GM12873 (cell line): ENCODE measurements around the gene TAF11.

Experiments
- CTCF ChIP-seq: IDR thresholded peaks from 2 replicates; pipeline ENCODE4 v1.5.1; 2012; ENCODE audit warnings: low read depth, mild to moderate bottlenecking, moderate library complexity, low read length, control low read depth; ENCODE audit not compliant: insufficient read depth; ENCODE audit errors: missing control alignments

The TAF11 gene

GRCh38 chr6:34900321-34901031, 12.6 kb upstream of the TAF11 start:
- TF ChIP-seq CTCF: no peak

- no peak for TF ChIP-seq CTCF
These were observed 9.9 kb upstream of the TAF11 start for GRCh38 chr6:34897716-34898115.

GRCh38 chr6:34897130-34897529, 9.3 kb upstream of the TAF11 start:
- no peak for TF ChIP-seq CTCF

- no peak for TF ChIP-seq CTCF
These were observed 6.9 kb upstream of the TAF11 start for GRCh38 chr6:34894693-34895092.

- TF ChIP-seq CTCF: no peak
These were observed 3.5 kb upstream of the TAF11 start for GRCh38 chr6:34891296-34891695.

GRCh38 chr6:34890533-34890925, 2.7 kb upstream of the TAF11 start:
- no peak for TF ChIP-seq CTCF

- TF ChIP-seq CTCF: no peak
These were observed 1.2 kb upstream of the TAF11 start, which contains the start of gene ANKS1A for GRCh38 chr6:34888874-34889555. ANKS1A (plus strand) TSS chr6:34889255; CDS start chr6:34889403, 148 bp downstream.
